HG02571 (cell line): ENCODE measurements around the gene PCED1A.
A peak's percentile ranks its signal among the peaks of the same experiment; 100 is the strongest.

ENCODE experiments used
- ATAC-seq: cut with Tn5 transposase; IDR thresholded peaks from one replicate; pipeline ENCODE4 v1.9.1; 2021; ENCODE audit warnings: mild to moderate bottlenecking, moderate library complexity; ENCODE audit not compliant: unreplicated experiment

The PCED1A gene

DNA sequence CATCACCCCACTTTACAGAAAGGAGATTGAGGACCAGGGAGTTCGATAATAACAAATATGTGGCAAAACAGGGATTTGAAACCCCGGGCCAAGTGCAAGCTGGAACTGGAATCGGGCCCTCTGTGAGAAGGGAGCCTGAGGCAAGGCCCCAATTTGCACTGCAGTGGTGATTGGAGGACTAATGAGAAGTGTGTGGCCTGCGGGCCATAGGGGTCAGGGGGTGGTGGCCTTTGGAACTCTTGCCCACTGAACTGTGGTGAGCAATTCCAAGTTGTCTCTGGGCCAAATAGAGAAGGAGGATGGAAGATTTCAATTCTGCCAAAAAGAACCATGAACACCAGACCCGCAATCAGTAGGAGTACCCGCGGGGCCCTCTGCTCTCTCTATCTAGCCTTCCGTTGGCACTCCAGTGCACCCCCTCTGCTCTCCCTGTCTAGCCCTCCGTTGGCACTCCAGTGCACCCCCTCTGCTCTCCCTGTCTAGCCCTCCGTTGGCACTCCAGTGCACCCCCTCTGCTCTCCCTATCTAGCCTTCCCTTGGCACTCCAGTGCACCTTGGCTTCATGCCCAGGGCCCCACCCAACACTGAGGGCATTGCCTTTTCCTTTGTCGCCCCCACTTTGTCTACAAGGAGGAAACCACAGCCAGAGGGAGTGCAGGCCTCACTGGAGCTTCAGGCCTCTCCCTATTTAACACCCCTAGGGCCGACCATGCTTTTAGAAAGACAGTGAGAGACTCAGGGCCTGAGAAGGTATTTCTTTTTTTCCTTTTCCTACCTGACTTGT, 26.8 kb upstream of the PCED1A start:
- no peak for ATAC-seq

DNA sequence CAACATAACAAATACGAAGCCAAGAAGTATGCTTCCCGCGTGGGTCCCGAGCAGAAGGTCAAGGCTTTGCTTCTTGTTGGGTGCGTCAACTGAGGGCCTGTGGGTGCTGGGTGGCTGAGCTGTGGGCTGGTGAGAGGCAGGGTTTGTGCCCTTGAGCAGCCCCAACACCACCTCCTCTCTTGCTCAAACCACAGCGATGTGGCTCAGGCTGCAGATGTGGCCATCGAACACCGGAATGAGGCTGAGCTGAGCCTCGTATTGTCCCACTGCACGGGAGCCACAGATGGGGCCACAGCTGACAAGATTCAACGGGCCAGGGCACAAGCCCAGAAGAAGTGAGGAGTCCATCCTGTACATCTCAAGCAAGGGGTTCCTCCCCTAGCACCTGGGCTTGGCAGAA, 25.8 kb upstream of the PCED1A start:
- ATAC-seq: no peak

DNA sequence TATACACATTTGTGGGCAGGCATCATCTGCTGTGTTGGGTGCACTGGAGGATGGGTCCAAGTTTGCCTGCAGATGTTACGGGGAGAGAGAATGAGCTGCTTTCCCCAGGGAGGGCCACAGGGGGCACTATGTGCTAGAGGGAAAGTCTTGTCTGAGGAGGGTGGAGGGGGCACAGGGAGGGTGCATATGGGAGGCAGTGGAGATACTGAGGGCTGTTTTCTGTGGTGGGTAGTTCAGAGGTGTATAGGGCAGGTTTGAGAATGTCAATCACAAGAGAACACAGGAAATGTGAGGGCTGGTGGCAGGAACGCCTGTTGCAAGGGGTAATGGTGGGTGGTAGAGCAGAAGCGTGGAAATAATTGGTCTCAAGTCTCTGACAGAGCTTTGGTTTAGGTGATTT, 25.2 kb upstream of the PCED1A start:
- no peak for ATAC-seq

DNA sequence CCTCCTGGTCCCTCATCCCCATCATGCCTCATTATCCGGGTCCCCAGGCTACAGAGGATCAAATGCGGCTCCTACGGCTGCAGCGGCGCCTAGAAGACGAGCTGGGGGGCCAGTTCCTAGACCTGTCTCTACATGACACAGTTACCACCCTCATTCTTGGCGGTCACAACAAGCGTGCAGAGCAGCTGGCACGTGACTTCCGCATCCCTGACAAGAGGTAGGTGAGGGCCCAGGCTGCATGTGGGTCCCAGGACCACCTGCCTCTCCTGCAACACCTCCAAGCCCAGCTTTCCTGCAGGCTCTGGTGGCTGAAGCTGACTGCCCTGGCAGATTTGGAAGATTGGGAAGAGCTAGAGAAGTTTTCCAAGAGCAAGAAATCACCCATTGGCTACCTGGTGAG, 24.6 kb upstream of the PCED1A start:
- no peak for ATAC-seq

DNA sequence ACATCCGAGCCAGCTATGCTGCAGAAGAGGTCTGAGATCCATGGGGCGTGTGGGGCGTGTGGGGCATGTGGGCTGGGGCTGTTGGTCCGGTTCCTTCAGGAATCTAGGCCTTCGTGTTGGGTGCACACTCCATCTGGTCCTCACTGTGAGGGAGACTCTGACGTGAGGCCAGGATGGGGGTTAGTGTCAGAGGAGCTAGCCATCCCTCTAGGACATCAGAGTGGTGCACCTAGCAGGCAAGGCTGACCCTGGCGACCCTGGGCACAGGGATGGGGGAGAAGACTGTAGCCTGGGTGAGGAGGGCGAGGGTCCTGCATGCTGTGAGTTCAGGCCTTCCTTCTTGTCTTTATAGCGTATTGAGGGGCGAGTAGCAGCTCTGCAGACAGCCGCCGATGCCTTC, 24.2 kb upstream of the PCED1A start:
- ATAC-seq: no peak

DNA sequence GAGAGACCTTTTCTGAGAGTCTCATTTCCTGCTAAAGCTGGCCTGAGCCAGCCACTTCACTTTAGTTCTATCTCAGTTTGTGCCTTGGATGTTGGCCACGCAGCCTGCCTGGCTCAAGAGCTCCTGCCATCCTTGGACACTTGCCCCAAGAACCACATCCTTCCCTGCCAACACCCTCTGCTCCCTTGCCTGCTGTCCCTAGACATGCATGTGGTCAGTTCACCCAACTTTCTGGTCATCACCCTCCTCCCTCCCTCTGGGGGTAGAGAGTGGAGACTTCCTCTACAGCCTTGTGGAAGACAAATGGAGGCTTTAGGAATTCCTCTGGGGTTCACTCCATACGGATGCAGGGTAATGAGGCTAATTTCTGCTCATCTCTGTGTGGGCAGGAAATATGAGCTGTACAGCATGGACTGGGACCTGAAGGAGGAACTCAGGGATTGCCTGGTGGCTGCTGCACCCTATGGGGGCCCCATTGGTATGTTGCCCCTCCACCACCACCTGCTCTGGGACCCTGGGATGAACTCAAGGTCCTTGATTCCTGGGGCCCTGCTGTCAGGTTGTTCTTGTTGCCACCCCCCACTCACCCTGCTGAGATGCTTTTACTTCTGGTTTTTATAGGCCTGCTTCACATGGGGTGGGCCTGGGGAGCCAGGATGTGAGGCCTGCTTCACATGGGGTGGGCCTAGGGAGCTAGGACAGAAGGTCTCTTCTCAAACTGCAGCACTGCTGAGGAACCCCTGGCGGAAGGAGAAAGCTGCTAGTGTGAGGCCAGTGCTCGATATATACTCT, 19.1 kb upstream of the PCED1A start:
- no peak for ATAC-seq

DNA sequence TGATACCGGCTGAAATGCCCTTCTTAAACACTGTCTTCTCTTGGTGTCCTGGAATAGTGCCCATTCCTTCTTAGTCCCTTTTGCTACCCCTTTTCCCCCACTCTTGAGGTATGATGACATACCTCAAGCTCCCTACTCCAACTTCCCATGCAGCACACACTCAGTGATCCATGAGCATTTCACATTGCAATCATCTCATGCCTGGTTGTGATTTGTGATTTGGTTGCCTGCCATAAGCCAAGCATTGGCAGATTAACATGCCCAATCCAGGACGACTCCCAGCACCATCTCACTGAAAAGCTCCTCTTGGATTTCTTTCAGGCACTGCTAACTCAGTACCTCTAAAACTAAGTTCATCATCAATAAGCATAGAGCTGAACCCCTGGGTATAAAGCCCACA, 18.1 kb upstream of the PCED1A start:
- no peak for ATAC-seq

DNA sequence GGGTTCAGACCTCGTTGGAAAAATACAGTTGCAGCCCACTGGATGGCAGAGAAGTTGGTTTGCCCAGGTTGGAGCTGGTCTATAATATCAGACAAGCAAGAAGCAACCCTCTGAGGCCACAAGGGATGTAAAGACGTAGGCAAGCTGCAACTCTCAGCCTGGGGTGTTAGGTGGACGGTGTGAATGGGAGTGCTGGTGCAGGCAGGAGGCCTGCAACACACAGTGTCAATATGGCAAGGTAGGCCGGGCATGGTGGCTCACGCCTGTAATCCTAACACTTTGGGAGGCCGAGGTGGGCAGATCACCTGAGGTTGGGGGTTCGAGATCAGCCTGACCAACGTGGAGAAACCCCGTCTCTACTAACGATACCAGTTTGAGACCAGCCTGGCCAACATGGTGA, 10.6 kb upstream of the PCED1A start:
- no peak for ATAC-seq

DNA sequence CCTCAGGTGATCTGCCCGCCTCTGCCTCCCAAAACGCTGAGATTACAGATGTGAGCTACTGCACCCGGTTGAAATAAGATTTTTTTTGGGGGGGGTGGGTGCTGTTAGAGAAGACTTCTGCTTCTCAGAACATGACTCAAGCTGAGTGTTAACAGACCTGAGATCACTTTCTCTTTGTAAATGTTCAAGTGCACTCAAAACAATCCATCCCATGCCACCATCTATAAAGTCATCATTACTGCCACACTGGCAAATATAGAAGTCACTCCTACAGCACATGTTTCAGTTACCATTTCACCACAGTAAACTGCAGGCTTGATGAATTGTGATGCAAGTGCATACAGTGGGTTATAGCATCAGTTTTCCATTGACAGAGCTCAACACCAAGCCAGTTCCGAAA, 9.1 kb upstream of the PCED1A start:
- no peak for ATAC-seq

DNA sequence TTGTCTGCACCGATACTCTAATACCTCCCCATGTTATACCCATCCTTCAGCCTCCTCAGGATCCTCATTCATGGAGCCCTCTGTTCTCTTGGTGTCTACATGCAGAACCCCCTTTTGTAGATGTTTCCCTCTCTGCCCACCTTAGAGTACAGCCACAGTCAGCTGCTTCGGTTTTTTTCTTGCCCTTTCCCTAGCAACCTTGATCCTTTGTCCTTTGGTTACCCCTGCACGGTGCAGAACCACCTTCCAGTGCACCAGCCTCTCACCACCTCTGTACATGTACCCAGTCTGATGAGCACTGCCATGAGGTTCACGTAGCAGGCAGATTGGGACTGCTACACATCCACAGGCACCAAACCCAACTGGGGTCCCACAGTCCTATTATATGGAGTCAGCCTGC, 7.3 kb upstream of the PCED1A start:
- no peak for ATAC-seq

DNA sequence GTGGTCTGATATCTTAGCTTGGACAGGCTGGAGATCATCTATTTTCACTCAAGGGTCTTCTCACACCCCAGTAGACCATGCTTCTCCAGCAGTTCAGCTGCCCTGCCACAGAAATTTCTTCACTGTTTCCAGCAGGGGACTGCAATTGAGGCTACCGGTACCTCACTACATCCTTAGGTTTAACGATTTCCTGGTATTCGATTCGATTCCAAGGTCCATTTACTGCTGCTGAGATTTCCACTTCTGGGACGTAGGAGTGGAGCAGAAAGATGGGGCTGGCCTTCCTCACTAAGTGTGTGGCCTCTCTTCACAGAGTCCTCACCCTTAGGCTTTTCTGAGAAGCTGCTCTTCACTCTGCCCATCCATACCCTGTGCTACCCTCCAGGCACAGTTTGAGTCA, 6.2 kb upstream of the PCED1A start:
- ATAC-seq: no peak

DNA sequence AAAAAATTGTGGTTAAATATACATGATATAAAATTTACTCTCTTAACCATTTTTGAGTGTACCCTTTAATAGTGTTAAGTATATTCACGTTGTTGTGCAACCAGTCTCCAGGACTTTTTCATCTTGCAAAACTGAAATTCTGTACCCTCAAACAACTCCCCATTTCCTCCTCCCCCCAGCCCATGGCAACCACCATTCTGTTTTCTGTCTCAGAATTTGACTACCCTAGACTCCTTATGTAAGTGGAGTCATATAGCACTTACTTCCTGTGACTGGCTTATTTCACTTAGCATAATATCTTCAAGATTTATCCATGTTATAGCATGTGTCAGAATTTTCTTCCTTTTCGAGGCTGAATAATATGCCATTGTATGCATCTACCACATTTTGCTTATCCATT, 5.2 kb upstream of the PCED1A start:
- ATAC-seq: no peak

DNA sequence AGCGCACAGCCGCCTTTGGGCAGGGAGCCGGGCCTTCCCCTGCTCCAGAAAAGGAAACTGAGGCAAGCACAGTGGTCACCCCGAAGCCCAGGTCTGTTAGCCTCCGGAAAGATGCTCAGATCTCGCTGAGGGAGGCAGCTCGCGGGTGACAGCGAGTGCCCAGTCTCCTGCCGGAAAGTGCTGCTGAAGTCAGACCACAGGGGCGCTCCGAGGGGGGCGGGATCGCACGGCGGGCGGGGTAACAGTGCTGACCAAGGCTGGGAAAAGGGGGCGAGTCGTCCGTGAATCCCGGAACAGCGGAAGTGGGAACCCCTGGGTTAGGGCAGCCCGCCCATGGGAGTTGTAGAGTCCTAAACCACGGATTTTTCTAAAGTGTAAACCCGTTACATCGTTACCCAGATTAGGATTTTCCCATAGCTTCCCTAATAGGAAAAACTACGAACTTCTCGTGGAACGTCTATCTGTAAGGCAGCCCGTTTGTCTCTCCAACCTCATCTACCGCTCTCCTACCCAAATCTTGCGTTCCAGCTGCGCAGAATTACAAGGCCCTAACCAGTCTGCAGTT, 594 bp upstream of the PCED1A start:
- peak; percentile 36 for ATAC-seq

DNA sequence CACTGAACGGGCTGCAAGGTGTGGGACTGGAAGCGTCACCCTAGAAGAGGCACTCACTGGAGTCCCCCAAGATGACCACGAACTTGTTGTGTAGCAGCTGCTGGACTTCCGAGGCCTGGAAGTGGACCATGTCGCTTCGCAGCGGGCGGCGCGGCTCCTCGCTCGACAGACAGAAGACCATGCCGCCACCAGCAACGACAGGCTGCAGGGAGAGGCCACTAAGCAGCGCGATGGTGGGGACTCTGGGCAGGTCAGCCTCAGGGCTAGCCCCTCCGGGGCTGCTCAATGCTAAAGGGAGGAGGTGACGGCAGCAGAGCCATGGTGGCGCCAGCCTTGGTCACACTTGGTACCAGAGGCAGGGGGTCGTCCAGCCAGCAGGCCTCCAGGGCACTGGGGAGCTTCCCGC, 720 bp downstream of the PCED1A start:
- ATAC-seq: no peak

DNA sequence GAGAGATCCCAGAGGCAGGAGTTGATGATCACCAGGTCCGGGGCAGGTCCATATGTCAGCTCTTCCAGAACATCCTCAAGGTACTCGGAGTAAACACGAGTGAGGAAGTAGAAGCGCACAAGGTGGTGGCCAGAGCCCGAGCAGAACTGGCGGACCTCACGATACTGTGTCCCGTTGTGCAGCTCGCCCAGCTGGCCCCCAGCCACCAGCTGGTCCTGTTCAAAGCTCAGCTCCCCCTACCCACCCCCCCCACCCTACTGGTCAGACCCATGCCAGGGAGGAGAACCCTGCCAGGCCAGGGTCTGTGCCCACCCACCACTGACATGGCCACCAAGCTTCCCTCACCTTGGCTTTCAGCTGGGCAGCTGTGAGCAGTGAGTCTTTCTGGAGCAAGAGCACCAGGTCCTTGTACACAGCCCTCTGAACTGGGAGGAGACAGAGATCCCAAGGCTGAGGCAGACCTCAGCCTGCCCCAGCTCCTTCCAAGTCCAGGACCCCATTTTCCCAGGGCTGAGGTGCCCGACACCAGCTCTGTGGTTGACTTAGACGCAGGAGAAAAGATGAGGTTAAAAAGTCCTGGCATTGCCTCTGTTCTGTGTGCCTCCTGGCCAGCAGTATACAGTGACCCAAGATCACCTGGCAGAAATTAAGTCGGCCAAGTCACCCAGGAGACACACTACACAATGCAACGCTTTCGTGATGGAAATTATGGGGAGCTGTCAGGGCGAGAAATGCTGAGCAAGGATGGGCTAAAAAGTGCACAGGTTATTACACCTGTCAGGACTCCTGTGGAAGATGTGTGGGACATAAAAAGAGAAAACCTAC, 1.4 kb downstream of the PCED1A start:
- ATAC-seq: no peak

DNA sequence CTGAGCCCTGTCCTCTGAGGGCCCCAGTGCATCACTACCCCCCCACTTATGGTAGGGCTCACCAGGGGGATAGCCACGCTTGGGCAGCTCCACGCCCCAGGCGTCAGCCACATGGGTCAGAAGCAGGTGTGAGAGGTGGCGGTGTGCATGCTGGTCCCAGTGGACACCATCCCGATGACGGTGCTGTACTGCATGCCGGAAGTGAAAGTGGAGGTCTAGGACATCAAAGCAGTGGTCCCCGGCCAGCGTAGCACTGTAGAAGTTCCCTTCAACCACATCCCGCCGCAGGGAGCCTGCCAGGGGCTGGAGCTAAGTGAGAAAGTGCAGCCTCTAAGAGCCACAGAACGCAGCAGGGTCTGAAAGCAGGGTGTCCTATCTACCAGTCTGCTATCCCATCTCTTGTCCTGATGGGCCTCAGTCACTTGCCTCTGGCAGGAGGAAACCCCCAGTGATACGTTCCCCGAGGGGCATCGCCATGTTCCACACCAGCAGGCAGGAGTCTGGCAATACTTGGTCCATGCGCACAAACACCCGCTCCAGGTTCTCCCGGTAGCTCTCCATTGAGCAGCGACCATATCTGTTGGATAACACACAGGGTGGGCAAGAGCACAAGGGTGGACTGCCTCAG, 2.2 kb downstream of the PCED1A start:
- no peak for ATAC-seq

DNA sequence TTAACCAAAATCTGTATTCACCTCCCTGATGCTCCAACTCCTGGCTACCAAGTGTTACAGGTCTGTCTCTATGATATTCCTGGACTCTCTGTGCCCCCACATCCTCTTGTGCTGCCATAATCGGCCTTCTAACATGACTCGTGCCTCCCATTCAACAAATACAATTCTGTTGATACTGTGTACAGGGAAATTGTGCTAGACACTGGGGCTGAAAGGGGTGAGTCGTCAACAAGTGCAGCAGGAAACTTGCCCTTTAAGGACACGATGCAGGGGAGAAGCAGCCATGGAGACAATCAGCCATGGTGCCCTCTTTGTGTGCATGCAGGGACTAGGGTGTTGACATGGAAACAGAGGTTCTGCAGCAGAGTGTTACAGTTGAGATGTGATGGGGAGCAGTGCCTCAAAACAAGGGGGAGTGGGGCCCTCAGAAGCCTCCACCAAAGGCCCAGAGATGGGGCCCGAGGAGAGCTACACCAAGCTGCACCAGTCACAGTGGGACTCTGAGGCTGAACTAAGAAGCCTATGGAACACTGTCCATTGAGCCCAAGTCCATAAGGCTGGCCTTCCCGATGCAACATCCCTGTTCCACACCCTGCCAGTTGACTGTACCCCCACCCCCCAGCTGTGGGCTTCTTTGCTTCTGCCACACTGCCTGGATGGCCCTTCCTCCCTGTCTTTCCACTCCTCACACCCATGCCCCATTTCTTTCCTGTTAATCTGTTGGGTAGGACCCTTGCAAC, 3.1 kb downstream of the PCED1A start:
- no peak for ATAC-seq

DNA sequence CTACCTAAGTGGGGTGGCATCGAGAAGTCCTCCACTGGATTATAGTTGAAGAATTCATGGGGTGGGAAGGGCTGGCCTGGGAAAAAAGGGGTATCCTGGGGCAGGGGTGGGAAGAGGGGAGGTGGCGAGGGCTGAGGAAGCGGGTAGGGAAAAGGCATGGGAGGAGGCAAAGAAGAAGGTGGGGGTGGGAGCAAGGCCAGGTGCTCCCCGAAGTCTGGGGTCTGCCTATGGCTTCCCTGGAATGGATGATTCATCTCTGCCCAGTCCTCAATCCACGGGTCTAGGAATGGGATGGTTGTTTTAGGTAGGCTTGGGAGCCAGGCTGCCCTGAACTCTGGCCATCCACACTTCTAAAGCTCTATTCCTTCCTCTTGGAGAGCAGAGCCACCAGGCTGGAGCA, 4.4 kb downstream of the PCED1A start:
- no peak for ATAC-seq

DNA sequence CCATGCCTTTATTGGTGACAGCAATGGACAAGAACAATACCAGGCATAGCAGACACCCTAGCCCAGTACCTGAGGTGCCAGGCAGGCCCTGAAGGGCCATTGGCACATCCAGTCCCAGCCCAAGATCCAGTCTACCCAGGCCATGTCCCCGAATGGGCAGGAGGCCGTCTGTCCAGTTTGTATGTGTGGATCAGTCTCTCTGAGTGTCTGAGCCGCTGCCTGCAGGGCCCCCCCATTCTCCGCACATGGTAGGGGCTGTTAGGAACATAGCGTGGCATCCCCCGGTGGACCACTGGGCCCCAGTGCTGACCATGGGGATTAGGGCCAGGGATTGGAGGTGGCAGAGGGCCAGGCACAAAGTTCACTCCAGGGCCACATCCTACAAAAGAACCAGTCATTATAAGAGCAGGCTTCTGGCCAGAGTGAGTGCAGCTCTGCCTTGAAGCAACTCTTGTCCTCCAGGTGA, 5.1 kb downstream of the PCED1A start:
- no peak for ATAC-seq
